HG02642 (cell line): Measurements from ENCODE around the gene R3HDM2.
"Not testable (repeated sequence)": the region's sequence is repeated elsewhere in the genome, so short reads cannot be mapped to it uniquely, and the experiment has no call there.

Source experiments
- ATAC-seq: cut with Tn5 transposase; IDR thresholded peaks from one replicate; pipeline ENCODE4 v1.9.1; 2021; ENCODE audit warnings: mild to moderate bottlenecking; ENCODE audit not compliant: unreplicated experiment, poor library complexity

R3HDM2 gene

GRCh38 chr12:57454566-57455373, 23.9 kb upstream of the R3HDM2 start, which contains the start of gene INHBE:
Gene INHBE (plus strand): TSS chr12:57455307. CDS start chr12:57455537, 230 bp downstream.
- no peak for ATAC-seq

GRCh38 chr12:57454213-57454565, 23.3 kb upstream of the R3HDM2 start:
- ATAC-seq = no peak

GRCh38 chr12:57452937-57453509, 22.2 kb upstream of the R3HDM2 start:
- ATAC-seq = peak; percentile 47

GRCh38 chr12:57452181-57452936, 21.5 kb upstream of the R3HDM2 start:
- ATAC-seq = no peak

GRCh38 chr12:57451233-57451778, 20.5 kb upstream of the R3HDM2 start:
- ATAC-seq = no peak

- no peak for ATAC-seq
Measured at GRCh38 chr12:57450057-57450456, 19.2 kb upstream of the R3HDM2 start.

GRCh38 chr12:57449375-57449774, 18.5 kb upstream of the R3HDM2 start:
- ATAC-seq = no peak

GRCh38 chr12:57448669-57449068, 17.8 kb upstream of the R3HDM2 start:
- ATAC-seq = no peak

- ATAC-seq = no peak
Measured at GRCh38 chr12:57446292-57446960, 15.6 kb upstream of the R3HDM2 start.

- ATAC-seq = no peak
Measured at GRCh38 chr12:57444744-57445143, 13.9 kb upstream of the R3HDM2 start.

GRCh38 chr12:57444337-57444736, 13.5 kb upstream of the R3HDM2 start:
- ATAC-seq = not testable (repeated sequence)

- ATAC-seq = no peak
Measured at GRCh38 chr12:57441846-57442427, 11.1 kb upstream of the R3HDM2 start.

- not testable (repeated sequence) for ATAC-seq
Measured at GRCh38 chr12:57441393-57441792, 10.6 kb upstream of the R3HDM2 start.

- ATAC-seq = no peak
Measured at GRCh38 chr12:57439762-57440266, 9.0 kb upstream of the R3HDM2 start.

GRCh38 chr12:57438400-57438799, 7.6 kb upstream of the R3HDM2 start:
- no peak for ATAC-seq

- no peak for ATAC-seq
Measured at GRCh38 chr12:57435293-57435692, 4.5 kb upstream of the R3HDM2 start.

GRCh38 chr12:57434517-57435223, 3.8 kb upstream of the R3HDM2 start, which contains the start of gene INHBC:
Gene INHBC (plus strand): TSS chr12:57434784. CDS start chr12:57434887, 103 bp downstream.
- ATAC-seq = no peak

GRCh38 chr12:57433370-57433769, 2.5 kb upstream of the R3HDM2 start:
- no peak for ATAC-seq

GRCh38 chr12:57431654-57432188, 878 bp upstream of the R3HDM2 start:
- ATAC-seq = no peak
